Stimulated activated CD8-positive, alpha-beta memory T cell treated with anti-CD3 and anti-CD28 coated beads, Interleukin-15, amount 100 ng/mL, for 24 hours (primary cell): Measurements from ENCODE around the gene UBE2O.

ENCODE experiments used
- DNase-seq: peaks from one replicate; pipeline ENCODE4 v3.0.0-alpha.2; 2020; ENCODE audit warnings: low read depth

UBE2O gene

DNA sequence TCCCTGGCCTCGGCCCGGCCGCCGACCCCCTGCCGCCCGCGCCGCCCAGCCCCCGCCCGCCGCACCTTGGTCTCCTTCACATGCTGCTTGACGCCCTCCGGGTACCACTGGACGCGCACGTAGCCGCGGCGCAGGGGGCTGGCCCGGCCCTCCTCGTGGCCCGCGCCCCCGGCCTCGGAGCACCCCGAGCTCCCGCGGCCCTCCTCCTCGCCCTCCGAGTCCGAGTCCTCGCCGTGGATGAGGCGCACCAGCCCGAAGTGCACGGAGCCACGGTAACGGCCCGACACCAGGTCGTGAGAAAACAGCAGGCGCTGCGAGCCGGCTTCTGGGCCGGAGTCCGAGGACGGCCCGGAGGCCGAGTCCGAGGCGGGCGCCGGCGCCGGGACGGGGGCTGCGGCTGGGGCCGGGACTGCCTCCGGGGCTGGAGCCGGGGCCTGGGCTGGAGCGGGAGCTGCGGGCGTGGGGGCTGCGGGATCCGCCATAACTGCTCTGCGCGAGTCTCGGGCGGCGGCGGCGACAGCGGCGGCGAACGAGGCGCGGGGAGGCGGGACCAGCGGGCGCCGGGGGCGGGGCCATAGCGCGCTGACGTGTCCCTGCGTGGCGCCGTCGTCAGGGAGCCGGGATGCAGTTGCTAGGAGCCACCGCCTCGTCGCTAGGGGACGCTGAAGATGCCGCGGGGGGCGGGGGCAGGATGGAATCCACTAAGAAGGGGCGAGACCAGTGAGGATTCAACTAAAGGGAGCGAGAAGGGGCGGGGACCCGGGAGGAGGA is at the start of gene UBE2O:
UBE2O (minus strand) TSS at position 493 of the 771 bp plus-strand sequence; CDS start at position 482, 11 bp downstream.
- peak; percentile 89 for DNase-seq

DNA sequence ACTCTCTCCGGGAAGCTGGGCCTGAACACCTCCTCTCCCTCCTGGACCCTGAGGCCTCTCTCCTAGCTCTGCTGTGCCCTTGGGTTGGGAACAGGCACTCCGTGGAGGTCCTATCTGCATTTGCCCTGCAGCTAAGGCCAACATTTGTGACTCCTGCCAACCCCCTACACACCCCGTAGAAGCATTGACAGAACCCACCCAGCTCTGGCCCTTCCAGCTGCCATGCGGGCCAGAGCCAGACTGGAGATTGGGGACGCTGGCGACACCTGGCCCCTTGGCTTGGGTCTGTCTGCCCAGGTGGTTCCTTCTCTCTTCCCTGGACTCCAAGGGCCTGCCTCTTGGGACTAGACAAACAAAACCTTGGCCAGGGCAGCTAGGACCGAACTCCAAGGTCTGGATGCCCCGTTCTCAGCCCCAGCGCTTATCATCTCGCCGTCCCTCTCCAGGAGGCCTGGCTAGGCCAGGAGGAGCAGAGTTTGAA is 48.9 kb upstream of the UBE2O start:
- no peak for DNase-seq

DNA sequence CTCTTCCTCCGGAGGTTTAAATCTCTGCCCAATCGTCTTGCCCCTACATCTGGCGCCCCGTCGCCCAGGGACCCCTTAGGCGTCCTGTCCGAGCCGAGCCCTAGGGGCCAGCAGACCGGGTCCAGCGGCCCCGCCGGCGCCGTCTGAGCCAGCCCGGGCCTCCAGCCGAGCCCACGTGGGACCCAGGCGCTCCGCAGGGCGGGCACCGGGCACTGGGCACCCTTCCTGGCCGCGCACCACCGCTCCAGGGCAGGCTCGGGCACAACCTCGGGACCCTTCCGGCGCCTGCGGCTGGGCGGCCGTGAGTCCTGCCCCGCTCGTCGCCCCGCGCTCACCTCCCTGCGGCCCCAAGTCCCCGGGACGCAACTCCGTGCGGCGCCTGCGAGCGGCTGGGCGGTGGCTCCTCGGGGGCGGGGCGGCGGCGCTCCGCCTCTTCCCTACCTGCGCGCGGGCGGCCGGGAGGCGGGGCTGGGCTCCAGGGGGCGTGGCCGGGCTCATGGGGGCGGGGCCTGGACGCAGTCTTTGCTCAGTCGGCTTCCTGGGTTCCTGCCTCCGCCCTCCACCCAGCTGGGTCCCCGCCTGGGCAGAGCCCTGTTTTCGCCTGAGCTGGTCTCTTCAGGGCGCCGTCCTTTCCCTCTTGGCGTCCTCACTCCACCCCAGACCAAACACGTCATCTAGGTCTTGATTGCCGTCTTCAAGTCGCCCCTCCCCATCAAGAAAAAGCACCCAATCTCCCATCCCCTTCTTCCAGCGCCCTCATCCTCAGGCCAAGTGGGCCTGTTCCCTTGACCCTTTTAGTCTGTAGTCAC is 48.3 kb upstream of the UBE2O start, which contains the start of gene RHBDF2:
RHBDF2 (minus strand) TSS at position 406 of the 809 bp plus-strand sequence. CDS start 19,899 bp downstream, outside the sequence.
- DNase-seq, result peak; percentile 99

DNA sequence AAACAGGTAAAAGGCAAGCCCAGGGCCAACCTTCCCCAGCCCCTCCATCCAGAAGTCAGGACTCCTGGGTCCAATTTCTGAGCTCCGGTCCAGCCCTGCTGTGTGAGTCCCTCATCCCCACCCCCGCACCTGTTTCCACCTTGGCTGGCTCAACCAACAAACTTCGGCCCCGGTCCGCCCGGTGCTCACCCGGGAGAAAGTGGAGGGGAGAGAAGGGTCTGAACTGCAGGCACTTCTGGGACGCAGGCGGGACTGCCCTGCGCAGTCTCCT is 47.7 kb upstream of the UBE2O start:
- DNase-seq, result no peak

DNA sequence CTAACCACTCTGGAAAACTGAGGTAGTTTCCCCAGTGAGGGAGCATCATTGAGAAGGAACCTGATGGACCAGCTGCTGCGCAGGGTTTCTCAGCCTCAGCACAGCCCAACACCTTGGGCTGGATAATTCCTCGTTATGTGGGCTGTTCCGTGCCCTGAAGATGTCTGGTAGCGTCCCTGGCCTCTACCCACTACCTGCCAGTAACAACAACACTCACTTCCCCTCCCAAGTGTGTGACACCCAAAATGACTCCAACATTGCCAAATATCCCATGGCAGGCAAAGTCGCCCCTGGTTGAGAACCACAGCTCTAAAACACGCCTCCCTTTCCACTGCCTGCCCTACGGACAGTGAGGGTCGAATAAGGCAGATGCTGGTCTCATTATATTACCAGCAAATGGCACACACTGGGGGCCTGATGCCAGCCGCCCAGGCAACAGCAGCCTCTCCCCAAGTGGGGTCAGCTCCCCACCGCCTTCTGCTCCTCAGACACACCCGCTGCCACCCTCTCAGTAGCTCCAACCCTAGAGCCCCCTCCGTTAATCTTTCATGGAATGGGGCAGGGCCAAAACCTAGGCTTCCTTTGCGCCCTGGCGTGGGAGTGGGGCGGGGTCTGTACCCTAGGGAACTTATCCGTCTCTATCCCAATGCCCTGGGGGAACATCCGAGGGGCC is 47.3 kb upstream of the UBE2O start:
- no peak for DNase-seq

DNA sequence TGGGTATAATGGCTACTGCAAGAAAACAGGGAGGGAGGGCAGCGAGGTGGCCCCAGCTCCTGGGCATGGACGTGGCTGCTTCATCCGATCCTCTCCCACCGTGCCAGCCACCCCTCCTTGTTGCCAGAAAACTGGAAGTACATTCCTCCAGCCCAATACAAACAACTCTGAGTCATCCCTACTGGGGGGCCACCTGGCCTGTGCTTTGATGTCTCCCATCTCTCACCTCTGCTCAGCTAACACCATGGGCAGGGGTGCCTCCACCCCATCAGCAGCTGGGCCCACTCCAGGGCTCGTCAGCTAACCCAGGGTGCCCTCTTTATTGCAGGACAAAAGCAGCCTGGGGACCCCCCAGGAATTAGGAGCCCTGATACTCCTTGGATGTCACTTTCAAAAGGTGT is 46.3 kb upstream of the UBE2O start:
- no peak for DNase-seq

DNA sequence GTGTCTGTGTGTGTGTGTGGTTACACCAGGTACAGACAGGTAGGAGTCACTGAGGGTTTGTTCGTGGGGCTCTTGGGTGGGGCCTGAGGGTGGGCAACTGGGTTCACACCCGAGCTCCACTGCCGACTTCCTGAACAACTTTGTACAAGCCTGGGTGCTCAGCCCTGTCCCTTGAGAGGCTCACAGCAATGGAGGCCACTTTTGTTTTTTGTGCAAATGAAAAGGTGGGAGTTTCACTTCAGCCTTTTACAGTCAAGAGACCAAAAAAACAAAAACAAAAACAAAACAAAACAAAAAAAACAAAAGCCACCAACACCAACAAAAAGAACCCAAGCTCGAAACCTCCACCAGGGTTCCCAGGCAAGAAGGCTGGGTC is 45.9 kb upstream of the UBE2O start:
- DNase-seq, result no peak

DNA sequence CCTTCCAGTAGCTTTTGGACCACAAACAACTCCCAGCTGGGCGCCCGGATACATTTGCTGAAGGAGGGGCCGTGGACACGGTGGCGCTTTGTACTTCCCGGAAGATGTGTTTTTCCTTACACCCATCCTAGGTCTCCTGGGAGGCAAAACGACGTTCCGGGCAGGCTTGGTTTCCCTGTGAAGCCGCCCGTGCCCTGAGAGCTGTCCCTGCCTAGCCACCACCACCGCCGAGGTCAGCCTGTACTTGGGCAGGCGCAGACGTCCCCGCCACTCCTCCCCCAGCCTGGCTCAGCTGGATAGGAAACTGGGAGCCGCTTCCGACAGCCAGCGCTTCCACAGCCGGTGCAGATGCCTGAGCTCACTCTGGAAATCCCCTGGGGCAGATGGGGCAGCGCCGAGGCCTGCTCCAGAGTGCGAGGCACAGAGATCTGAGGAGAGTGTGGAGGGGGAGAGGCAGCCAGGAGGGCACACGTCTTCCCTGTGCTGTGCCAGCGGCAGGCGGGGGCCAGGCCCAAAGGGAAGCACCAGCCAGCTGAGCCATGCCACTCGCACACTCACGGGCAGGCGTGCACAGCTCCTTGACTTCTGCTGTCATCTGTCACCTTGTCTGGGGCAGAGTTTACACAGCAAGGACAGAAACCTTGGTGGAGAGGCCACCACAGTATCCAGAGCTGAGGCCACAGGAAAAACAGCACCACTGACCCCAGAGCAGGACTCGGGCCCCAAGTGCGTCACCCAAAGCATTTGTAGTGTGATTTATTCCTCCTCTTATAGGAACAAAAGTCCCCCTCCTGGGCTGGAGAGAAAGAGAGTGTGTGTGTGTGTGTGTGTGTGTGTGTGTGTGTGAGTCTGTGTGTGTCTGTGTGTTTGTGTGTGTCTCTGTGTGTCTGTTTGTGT is 45.3 kb upstream of the UBE2O start:
- DNase-seq, result no peak

DNA sequence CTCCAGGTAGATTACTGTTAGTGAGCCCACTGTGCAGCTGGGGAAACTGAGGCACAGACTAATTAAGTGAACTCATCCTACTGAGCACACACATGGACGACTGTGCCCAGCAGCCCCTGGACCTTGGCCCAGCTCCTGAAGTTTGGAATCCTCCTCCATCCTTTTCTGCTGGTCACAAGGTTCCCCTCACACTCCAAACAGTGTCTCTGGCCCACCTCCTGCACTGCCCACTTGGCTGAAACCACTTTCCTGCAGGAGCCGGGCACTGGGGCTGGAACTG is 44.7 kb upstream of the UBE2O start:
- DNase-seq, result no peak

DNA sequence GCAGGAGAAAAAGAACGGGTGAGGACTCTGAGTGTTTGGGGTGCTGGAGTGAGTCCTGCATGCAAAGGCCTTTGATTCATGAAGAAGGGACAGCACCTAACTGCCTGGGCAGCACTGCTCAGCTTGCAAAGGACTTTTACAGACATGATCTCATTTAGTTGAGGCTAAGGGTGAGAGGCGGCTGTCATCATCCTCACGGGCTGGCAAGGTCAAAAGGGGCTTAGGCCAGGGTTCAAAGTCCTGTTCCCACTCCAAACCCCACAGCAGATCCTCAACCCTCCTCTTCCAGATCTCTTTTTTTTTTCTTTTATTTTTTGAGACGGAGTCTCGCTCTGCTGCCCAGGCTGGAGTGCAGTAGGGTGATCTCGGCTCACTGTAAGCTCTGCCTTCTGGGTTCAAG is 43.5 kb upstream of the UBE2O start:
- no peak for DNase-seq

DNA sequence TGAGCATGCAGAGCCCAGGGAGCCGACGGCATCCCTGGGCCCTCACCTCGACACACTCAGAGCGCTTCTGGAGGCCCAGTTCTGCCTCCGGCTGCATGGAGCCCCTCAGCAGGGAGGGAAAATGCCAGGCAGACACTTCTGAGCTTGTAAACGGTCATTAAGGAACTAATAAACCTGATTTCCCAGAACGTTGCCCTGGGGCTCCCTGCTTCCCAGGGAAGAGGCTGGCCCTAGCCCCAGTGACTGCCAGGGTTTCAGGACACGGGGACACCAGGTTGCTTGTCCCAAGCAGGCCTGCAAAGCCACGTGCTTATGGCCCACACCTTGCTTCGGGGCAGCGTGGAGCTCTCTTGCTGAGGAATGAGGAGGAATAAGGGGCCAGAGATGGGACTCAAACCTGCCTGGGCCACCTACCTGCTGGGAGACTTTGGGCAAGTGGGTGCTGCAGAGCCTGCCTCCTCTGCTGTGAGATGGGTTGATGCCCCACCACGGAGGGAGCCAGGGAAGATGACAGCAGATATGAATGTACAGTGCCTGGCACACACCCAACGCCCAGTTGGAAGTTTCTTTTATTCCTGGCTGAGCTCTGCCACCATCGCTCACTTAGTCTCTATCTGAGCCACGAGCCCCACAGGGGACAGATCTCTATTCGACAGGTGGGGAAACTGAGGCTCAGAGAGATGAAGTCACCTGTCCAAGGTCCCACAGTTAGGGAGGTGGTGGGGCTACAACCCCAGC is 42.9 kb upstream of the UBE2O start:
- no peak for DNase-seq

DNA sequence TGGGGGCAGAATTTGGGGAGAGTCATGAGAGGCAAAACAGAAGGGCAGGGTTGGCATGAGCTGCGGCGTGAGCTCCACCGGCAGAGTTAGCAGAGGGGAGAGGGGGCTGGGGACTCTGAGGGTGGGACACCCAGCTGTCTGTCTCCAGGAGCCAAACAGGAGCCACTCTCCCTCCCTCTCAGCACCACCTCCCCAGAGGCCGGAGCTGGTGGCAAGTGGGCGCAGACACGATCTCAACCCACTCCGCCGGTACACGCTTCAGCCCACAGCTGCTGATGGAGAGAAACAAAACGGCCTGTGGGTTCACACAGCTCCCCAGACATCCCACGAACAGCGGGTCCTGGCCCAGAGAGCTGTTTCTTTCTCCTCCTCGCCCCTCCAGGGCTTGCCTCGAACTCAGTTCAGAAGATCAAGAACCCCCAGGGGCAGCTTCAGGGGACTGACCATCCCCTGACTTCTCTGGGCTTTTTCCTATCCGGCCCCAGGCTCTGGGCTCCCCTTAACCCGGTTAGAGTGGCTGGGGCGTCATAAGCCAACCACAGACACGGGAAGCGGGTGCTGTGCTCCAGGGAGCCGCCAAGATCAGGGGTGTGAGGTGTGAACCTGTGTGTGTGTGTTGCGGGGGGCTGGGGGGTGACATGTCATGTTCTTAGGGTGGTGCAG is 40.7 kb upstream of the UBE2O start:
- no peak for DNase-seq

DNA sequence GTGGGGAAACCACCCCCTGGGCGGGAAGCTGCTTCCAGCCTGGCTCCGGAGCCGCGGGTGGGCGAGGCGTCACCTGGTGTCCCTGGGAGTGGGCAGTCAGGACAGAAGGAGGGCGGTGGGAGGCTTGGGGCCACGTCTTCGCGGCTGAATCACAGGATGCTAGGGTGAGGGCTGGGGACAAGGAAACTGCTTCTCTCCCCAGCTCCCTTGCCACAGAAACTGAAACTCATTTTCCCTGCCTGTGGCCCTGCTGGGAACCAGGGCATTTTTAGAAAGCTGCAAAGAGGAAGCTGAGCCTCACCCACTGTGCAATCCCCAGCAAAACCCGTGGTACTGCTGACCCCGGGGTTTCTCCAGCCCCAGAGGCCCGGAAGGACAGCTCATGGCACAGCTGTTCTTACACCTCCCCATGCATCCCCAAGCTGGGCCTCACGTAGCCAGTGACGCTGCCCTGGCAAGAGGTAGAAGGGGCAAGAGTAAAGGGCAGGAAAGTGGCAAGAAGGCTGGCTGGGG is 40.1 kb upstream of the UBE2O start:
- DNase-seq, result no peak

DNA sequence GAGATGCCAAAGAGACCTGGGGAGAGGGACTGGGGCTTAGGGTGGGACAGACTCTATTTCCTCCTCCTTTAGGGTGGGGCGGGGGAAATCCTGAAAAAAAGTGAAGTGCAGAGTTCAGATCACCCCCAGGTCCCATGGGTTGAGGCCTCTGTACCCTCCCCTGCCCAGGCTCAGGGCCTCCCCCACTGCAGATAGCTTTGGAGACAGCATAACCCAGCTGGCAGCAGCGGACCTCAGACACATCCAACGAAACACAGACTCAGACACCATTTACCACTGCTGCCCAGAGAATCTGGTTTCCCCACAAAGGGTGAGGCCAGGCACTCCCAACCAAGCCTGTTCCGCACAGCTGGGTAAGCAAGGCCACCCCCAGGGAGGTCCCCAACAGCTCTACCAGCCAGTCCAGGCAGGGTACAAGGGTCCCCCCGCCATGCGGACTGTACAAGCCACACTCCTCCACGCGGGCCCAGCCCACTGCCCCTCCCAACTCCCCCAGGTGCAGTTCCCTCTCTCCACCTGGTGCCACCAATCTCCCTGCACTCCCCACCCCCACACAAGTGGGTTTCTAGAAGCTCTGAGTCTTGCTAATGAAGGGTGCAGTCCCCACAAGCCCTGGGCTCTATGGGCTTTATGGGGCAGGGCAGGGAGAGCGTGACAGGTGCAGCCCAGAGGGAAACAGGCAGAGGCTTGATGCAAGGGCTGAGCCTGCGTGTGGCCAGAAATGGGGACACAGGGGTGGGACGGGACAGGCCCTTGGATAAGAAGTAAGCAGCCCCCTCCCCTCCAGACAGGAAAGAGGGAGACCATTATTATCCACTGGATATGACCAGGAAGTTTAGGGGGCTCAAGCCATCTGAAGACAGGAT is 39.4 kb upstream of the UBE2O start:
- DNase-seq, result no peak

DNA sequence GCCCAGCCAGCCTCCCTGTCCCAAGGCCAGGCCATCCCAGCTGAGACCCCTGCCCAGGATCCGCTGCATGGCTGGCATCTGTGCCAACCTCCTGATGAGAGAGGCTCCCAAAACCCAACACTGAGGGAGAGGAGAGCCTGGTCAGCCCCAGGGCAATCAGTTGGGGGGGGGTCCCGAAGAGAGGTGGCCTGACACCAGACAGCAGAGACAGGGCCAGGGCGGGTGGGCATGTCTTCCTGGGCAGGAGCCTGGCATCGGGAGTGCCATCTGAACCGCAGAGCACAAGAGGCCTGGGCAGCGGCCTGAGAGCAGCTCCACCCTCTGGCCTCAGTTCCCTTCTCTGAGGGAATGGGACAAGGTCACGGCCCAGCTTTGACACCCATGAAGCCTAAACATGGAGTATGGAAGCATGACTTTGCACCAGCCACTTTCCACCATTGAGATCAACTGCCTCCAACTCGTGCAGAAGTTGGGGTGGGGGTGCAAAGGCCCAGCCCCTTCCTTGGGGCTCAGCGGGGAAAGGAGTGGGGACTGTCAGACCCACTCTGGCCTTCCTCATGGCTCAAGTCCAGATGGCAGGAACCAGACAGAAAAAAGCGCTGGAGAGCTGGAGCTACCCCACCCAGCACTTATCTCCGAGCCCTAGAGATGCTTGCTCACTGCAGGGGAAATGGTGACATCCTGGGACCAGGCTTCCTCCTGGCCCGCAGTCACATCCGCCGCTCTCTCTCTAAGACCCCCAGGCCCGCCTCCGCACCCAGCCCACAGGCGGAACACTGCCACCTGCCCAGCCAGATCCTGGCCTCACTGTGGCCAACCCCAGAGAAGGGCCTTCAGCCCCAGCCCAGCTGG is 38.5 kb upstream of the UBE2O start:
- DNase-seq, result no peak

DNA sequence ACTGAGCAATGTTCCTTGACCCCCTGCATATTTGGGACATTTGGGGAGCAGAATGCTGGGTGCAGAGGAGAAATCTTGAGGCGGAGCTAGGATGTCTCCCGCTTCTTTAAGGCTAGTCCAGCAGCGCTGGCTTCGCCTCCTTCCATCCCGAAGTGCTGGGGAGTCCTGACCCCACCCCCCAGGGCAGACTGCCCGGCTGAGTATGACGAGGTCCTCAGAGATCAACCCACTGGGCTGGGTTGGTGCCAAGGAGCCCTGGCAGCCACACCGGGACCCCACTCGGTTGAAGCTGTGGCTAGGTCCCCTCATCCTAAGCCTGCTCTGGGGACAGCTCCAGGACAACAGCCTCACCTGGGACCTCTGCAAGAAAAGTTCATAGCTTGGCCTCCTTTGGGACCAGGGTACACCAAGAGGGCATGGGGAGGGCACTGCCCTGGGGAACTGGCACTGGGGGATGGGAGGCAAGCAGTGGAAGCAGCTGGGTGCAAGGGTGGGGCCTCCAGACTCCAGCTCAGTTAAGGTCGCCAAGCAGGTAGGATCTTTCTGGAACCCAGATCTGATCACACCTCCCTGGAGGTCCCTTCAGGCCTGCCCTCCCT is 37.3 kb upstream of the UBE2O start:
- DNase-seq, result no peak

DNA sequence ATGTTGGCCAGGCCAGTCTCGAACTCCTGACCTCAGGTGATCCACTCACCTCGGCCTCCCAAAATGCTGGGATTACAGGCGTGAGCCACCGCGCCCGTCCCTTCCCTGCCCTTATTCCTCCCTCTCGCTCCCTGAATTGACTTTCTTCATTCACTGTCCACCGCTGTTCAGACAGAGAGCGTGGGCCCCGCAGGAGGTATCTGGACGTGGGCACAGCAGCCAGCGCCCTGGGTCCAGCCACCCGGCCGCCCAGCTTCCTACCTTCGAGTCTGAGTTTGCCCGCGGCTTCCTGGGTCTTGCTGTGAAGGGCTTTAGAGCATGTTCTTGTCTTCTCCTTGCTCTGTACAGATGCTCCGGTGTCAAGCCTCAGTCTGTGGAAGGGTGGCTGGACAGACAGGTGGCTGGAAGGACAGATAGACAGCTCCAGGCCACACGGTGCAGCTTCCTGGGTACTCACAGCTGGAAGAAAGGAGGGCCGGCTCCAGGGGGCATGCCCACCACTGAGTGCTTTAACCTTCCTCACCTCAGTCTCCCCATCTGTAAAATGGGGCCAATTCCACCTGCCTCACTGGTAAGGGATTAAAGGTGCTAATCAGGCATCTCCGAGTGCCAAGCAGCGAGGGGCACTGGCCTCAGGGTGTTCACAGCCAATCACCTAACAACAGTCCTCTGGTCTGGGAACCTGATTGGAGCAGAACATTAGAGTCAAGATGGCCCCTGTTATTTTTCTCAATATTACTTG is 34.7 kb upstream of the UBE2O start:
- DNase-seq, result no peak

DNA sequence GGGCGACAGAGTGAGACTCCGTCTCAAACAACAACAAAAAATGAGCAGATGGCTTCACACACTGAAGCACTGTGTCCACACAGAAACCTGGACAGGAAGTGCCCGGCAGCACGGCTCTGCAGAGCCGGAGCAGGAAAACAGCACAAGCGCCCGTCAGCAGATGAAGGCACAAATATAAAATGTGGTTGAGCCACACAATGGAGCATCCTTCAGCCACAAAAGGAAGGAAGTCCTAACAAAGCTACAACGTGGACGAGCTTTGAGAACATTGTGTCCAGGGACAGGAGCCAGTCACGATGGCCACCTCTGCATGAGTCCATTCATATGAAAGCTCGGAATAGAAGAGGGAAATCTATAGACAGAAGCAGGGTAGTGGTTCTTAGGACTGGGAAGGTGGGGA is 32.6 kb upstream of the UBE2O start:
- DNase-seq, result no peak
